Measurements from ENCODE around the gene THRAP3.
A peak's percentile ranks its signal among the peaks of the same experiment; 100 is the strongest.

THRAP3 gene

GRCh38 chr1:36279110-36279788 lies 55.0 kb downstream of the THRAP3 start:
- peaks cover 31% of the 10 kb centered on the region for H3K36me3 ChIP-seq
- H3K9me3 ChIP-seq (ENCODE audit: severe bottlenecking): no peaks in the 10 kb centered on the region
- no peak overlapping the region for H3K27ac ChIP-seq
- H3K4me3 ChIP-seq (ENCODE audit: low read depth, low read length): no peak overlapping the region
- no peaks in the 10 kb centered on the region for H3K27me3 ChIP-seq (ENCODE audit: insufficient read depth, low read depth, severe bottlenecking)
- TF ChIP-seq CTCF (IDR thresholded peaks at IDR 0.05; ENCODE audit: low read depth, low read length): no peak
- no peak for DNase-seq

GRCh38 chr1:36279789-36280296 lies 55.6 kb downstream of the THRAP3 start:
- H3K36me3 ChIP-seq: peaks cover 34% of the 10 kb centered on the region
- no peak for DNase-seq
- no peaks in the 10 kb centered on the region for H3K9me3 ChIP-seq (ENCODE audit: severe bottlenecking)
- no peak overlapping the region for H3K4me3 ChIP-seq (ENCODE audit: low read depth, low read length)
- TF ChIP-seq CTCF (IDR thresholded peaks at IDR 0.05; ENCODE audit: low read depth, low read length): no peak
- no peak overlapping the region for H3K27ac ChIP-seq
- H3K27me3 ChIP-seq (ENCODE audit: insufficient read depth, low read depth, severe bottlenecking): no peaks in the 10 kb centered on the region

- TF ChIP-seq CTCF (IDR thresholded peaks at IDR 0.05; ENCODE audit: low read depth, low read length): no peak
- Histone ChIP-seq H3K36me3 (peaks cover 72% of the 10 kb centered on the region), H3K27me3 (ENCODE audit: insufficient read depth, low read depth, severe bottlenecking) (no peaks in the 10 kb centered on the region), H3K4me3 (ENCODE audit: low read depth, low read length) (no peak overlapping the region), H3K9me3 (ENCODE audit: severe bottlenecking) (no peaks in the 10 kb centered on the region), H3K27ac (no peak overlapping the region)
- no peak for DNase-seq
Measured at GRCh38 chr1:36284061-36284460, 59.8 kb downstream of the THRAP3 start.

- Histone ChIP-seq H3K9me3 (ENCODE audit: severe bottlenecking) (no peaks in the 10 kb centered on the region), H3K27ac (no peak overlapping the region), H3K4me3 (ENCODE audit: low read depth, low read length) (no peak overlapping the region), H3K36me3 (peaks cover 72% of the 10 kb centered on the region), H3K27me3 (ENCODE audit: insufficient read depth, low read depth, severe bottlenecking) (no peaks in the 10 kb centered on the region)
- TF ChIP-seq CTCF (IDR thresholded peaks at IDR 0.05; ENCODE audit: low read depth, low read length): no peak
- no peak for DNase-seq
Measured at GRCh38 chr1:36284517-36284916, 60.3 kb downstream of the THRAP3 start.

- H3K9me3 ChIP-seq (ENCODE audit: severe bottlenecking): no peaks in the 10 kb centered on the region
- no peak overlapping the region for H3K27ac ChIP-seq
- no peaks in the 10 kb centered on the region for H3K27me3 ChIP-seq (ENCODE audit: insufficient read depth, low read depth, severe bottlenecking)
- no peak overlapping the region for H3K4me3 ChIP-seq (ENCODE audit: low read depth, low read length)
- TF ChIP-seq CTCF (IDR thresholded peaks at IDR 0.05; ENCODE audit: low read depth, low read length): peak; percentile 57
- H3K36me3 ChIP-seq: peaks cover 81% of the 10 kb centered on the region
- peak; percentile 58 for DNase-seq
Measured at GRCh38 chr1:36285443-36286101, 61.3 kb downstream of the THRAP3 start.
